Central memory CD4-positive, alpha-beta T cell (primary cell): ENCODE measurements around the gene PRKRA.
"Not testable (repeated sequence)": the region's sequence is repeated elsewhere in the genome, so short reads cannot be mapped to it uniquely, and the experiment has no call there.

ENCODE experiments used
- DNase-seq: peaks from one replicate; pipeline ENCODE4 v3.0.0; 2022
- total RNA-seq, 3 experiments: gene quantifications; one replicate each; lab custom pipeline; 2026; lab: John Stamatoyannopoulos, UW

The PRKRA gene
- 52.7 to 83.5 (median 54.6) reads per million in 3 experiments for total RNA-seq

DNA sequence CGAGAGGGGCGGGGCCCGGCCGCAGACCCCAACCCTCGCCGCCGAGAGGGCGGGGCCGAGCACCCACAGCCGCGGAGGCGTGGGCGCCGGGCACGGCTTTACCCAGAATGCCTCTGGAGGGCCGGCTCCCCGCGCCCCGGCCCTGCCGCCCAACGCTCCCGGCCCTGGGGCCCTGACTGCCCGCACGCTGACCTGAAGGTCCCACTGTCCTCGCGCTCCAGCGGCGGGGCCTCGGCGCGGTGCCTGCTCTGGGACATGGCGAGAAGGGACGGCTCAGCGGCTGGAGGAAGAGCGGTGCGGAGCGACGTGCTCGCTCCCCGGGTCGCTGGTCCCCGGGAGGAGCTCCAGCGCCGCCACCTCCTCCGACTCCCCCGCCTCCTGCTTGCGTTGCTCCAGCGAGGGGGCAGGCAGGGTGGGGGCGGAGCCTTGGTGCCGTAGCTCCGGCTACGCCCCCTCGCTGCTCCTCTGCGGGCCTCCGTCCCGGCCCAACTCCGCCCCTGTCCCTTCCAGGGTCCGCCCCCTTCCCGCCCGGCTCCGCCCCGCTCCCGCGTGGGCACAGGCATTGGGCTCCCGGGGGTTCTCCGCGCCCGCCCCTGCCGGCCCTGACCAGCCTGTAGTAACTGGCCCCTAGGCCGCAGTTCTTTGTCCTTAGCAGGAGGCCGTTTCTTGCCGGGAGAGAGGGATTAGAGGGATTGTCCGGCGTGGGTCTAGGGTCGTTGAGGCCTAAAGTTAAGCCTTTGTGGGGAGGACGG lies at the start of gene PRKRA, which contains the start of gene PJVK:
Gene PRKRA, minus strand, starts transcription at position 402 of the 752 bp plus-strand sequence. Its CDS starts 145 bp downstream, at position 257.
Gene PJVK, plus strand, starts transcription at position 605 of the 752 bp plus-strand sequence. CDS start 2,032 bp downstream, outside the sequence.
- DNase-seq, result peak; percentile 94

GRCh38 chr2:178499640-178500039 lies 48.7 kb upstream of the PRKRA start:
- no peak for DNase-seq

DNA sequence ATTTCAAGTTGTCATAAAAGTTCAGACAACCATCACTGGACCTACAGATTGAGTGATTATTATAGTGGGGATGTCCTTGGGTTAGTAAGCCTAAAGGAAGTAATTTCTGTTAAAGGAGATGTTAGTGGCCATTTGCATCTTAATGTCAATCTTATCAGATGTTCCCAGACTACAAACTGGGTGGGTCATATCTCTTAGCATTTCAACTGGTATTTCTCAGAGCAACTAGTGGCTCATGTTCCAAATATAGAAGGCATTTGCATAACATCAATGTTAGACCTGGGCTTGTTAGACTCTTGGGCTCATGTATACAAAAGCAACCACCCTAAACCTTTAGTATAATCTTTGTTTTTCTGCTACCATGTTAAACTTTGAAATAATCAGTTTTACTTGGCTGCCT lies 47.2 kb upstream of the PRKRA start:
- no peak for DNase-seq

- DNase-seq, result no peak
These were observed 45.1 kb upstream of the PRKRA start for GRCh38 chr2:178496049-178496448.

DNA sequence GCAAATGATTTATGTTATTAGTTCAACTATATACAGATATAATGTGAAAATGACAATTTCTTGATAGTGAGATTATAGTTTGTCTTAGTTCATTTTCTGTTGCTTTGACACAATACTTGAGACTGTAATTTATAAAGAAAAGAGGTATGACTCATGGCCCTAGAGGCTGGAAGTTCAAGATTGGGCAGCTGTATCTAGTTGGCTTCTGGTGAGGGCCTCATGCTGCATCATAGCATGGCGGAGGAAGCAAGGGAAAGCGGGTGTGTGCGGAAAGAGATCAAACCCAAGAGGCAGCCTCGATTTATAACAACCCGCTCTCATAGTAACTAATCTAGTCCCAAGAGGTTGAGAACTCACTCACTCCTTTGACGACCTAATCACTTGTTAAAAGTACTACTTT lies 40.6 kb upstream of the PRKRA start:
- no peak for DNase-seq

DNA sequence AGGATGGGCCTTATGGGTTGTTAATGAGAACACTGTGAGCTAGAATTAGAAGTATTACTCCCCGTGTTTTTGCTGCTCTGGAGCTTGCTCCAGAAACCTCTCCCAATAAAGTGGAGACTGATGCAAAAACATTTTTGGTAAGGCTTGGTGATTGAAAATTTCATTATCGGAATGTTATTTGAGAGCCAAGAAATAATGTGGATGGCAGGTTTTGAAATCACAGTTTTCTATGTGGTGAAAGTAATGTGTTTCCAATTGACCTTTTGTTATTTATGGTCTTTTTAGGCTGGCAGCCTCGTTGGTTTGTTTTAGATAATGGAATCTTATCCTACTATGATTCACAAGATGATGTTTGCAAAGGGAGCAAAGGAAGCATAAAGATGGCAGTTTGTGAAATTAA lies 34.4 kb upstream of the PRKRA start:
- no peak for DNase-seq

DNA sequence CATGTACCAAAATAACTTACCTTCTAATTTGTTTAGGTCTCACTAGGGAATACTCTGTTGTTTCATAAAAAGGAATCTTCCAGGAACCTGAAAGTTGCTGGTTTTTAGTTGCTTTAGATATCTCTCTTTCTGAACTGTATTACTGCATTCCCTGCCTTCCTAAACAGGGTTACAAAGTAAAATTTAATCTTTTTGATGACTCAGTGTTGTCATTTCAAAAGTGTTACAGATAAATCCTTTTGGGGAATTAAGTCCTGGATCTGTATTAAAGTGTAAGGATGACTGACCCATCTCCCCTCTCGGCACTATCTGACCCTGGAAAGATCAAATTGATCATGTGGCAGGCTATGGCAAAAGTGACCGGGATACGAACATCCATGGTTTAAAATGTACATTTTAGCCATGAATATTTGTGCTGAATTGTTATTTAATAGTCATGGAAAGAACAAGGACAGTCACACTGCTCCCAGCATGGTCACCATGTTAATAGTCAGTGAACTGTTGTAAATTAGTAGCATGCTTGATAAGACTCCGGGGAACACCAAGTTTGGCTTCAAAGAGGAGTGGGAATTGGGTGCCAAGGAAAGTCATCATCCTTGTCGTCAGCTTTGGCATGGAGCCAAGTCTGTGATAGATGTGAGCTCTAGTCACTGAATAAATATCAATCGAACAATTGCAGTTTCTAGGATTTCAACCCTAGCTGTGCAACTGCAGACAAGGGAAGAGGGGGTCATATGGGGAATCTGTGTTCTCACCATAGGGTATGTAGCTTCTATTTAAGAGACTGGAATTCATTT lies 33.5 kb upstream of the PRKRA start:
- DNase-seq, result no peak

GRCh38 chr2:178482437-178482836 lies 31.5 kb upstream of the PRKRA start:
- no peak for DNase-seq

- peak; percentile 73 for DNase-seq
These were observed 29.5 kb upstream of the PRKRA start, which contains the start of gene PLEKHA3 for GRCh38 chr2:178480227-178481181. TSS of gene PLEKHA3 (plus strand) at chr2:178480457. CDS start at chr2:178480870, 413 bp downstream.

- DNase-seq, result no peak
These were observed 28.8 kb upstream of the PRKRA start for GRCh38 chr2:178479758-178480226.

DNA sequence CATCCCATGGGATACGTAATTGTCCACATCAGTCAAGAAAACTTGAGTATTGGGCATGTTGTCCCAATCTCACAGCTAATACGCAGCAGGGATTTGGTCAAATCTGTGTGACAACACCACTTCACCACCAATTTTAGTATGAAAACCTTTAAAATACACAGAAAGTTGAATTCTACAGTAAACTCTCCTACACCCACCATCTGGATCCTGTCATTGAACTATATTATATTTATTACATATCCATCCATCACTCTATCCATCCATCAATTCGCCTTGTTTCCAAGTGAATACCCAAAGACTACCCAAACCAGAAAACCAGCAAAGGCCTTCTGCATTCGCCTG lies 28.3 kb upstream of the PRKRA start:
- DNase-seq, result no peak

DNA sequence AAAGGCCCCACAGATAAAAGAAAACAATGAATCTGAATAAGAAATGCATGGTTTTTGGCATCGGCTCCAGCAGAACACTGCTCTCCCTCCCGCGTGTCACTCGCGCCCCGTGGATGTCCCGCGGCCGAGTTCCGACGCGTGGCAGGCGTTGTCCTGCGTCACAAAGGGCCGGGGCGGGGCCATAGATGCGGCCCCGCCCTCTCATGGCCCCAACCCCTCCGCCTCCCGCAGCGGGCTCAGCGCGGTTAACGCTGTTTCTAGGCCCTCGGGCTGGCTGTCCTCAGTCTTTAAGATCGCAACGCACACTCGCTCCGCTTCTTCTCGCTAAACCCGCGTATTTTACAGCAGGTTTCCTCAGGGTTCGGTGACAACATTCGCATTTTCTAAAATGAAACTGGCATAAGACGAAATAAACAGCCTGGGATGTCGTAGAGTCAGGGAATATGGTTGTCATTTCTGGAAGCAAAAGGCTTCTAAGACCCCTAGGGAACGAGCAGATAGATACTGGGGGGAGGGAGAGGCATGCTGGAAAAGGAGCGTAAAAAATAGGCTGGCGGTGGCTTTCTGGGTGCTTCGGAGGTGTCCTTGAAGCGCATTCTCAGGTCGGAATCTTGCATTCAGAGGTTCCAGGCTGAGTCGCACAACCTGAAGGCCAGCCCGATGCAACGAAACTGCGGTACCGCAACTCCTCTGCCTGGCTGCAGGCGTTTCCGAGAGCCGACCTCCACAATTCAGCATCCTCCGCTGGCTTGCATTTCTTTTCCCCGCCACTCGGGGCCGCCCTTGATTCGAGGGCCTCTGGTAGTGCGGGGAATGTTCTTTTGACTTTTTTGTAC lies 27.7 kb upstream of the PRKRA start, which contains the start of gene FKBP7:
Gene FKBP7, minus strand, starts transcription at position 162 of the 836 bp plus-strand sequence. Its CDS starts 101 bp downstream, at position 61.
- DNase-seq, result peak; percentile 80

GRCh38 chr2:178478130-178478438 lies 27.1 kb upstream of the PRKRA start:
- DNase-seq, result no peak

- DNase-seq, result no peak
These were observed 26.6 kb upstream of the PRKRA start for GRCh38 chr2:178477443-178478129.

DNA sequence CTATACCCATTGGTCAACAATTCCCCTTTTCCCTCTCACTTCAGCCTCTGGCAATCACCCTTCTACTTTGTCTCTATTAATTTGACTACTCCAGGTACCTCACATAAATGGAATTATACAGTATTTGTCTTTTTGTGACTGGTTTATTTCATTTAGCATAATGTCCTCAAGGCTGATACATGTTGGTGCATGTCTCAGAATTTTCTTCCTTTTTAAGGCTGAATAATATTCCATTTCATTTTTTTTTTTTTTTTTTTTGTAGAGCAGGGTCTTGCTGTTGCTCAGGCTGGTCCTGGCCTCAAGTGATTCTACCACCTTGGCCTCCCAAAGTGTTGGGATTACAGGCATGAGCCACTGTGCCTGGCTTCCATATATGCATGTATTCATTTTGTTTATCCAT lies 25.5 kb upstream of the PRKRA start:
- no peak for DNase-seq

DNA sequence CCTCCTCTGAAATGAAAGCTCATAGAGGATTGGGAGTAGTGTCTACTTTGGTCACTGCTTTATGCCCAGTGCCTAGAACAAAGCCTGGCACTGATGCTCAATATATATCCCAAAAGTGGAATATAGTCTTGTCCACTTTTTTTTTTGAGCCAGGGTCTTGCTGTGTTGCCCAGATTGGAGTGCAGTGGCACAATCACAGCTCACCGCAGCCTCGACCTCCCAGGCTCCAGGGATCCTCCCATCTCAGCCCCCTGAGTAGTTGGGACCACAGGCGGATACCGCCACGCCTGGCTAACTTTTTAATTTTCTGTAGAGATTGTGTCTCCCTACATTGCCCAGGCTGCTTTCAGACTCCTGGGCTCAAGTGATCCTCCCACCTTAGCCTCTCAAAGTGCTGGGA lies 23.6 kb upstream of the PRKRA start:
- no peak for DNase-seq

GRCh38 chr2:178473931-178474330 lies 23.0 kb upstream of the PRKRA start:
- DNase-seq, result no peak

- no peak for DNase-seq
These were observed 22.4 kb upstream of the PRKRA start for GRCh38 chr2:178473373-178473772.

DNA sequence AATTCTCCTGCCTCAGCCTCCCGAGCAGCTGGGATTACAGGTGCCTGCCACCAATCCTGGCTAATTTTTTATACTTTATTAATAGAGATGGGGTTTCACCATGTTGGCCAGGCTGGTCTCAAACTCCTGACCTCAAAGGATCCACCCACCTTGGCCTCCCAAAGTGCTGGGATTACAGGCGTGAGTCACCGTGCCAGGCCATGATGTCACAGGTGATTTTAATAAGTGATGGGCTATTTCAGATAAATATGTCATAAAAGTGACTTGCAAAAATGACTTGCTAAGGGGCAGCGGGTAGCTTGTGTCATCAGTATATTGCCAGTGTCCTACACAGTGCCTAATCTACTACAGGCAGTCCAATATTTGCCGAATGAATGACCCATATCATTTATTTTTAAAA lies 20.3 kb upstream of the PRKRA start:
- not testable (repeated sequence) for DNase-seq

DNA sequence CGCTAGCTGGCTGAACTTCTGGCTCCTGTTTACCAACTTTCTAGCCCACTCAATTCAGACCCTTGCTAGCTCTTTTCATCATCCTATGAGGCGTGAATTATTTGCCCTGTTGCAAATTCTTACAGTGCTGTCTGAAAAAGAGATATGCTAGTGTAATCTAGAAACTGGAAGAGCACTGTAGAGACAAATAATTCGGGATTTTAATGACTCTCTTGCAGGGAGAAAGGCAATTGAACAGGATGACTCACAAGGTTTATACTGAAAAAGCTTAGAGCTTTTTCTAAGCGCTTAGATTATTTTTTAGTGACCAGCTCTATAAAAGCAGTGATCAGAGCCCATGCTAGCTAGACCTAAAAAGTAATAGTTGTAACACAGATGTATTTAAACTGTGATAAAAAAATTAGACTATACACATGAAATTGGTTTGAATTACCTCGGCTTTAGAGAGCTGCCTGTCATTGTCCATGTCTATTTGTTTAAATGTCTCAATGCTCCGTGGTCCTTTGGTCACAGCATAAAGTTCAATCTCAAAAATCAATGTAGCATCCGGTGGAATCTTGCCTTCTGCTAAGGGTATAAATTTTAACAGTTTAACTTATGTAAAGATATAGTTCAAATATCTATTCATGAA lies 18.4 kb upstream of the PRKRA start:
- DNase-seq, result no peak
